Measurements from ENCODE around the gene GLTPD2.

- TF ChIP-seq POLR2A (IDR thresholded peaks at IDR 0.05; ENCODE audit: low read length) (no peak), GATA1 (IDR thresholded peaks at IDR 0.05; ENCODE audit: low read depth, low read length) (no peak)
Measured at GRCh38 chr17:4759776-4760236, 29.0 kb upstream of the GLTPD2 start.

All from erythroblast (primary cell).